Activated CD4-positive, alpha-beta T cell treated with anti-CD3 and anti-CD28 coated beads for 1 hour (primary cell): ENCODE data around the gene ZGRF1.
"Not testable (repeated sequence)": the region's sequence is repeated elsewhere in the genome, so short reads cannot be mapped to it uniquely, and the experiment has no call there.

ENCODE experiments used
- DNase-seq: peaks from one replicate; pipeline ENCODE4 v3.0.0-alpha.2; 2020

ZGRF1 gene

GRCh38 chr4:112545346-112545745, 91.4 kb downstream of the ZGRF1 start:
- no peak for DNase-seq

DNA sequence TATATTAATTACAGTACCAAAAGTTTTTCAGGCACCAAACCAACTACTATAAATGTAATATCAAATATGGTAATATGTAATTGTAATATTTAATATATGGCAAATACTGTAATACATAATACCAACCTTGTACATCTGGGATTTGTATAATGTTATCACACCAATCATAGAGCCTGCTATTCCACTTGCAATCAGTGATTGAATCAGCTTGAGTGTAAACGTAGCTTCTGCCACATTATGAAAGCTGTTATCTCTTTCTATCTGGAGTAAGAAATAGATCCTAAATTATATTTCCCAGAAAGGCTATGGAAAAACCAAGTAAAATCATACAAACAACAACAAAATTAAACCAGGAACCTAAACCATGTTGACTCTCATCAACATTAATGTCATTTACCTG, 96.0 kb downstream of the ZGRF1 start:
- no peak for DNase-seq

- no peak for DNase-seq
Observed at GRCh38 chr4:112536123-112536522, 100.6 kb downstream of the ZGRF1 start.

DNA sequence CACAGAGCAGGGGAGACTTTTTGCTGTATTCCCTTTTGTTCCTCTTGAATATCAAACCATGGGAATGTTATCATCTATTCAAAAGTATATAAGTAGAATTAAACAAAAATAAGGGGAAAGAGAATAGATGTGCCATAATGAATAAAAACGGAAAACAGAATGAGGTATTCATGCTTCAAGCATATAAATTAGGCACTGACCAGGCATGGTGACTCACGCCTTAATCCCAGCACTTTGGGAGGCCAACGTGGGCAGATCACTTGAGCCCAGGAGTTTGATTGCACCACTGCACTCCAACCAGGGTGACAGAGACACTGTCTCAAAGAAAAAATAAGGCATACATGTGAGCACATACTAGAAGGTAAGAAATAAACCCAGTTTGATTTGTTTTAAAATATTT, 104.4 kb downstream of the ZGRF1 start:
- no peak for DNase-seq

GRCh38 chr4:112531146-112531545, 105.6 kb downstream of the ZGRF1 start:
- DNase-seq = no peak

DNA sequence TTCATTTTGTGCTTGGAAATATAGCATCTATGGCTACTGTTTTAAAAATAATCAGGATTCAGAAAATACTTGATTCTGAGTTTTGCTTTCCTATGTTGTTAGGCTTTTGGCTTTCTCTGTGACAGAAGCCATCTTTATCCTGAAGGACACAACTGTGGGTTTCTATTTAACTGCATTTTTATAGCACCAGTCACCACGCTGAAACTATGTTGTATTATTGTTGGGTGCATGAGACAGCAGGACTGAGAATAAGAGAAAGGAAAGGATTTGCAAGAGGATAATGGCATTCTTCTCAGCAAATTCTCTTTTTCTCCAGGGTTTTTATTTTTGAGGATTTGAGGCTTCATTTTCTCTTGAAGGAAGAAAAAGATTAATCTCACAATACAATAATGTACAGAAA, 110.6 kb downstream of the ZGRF1 start:
- no peak for DNase-seq

GRCh38 chr4:112523764-112524505, 112.8 kb downstream of the ZGRF1 start:
- DNase-seq = peak; percentile 58

GRCh38 chr4:112523008-112523721, 113.5 kb downstream of the ZGRF1 start:
- DNase-seq = peak; percentile 34

DNA sequence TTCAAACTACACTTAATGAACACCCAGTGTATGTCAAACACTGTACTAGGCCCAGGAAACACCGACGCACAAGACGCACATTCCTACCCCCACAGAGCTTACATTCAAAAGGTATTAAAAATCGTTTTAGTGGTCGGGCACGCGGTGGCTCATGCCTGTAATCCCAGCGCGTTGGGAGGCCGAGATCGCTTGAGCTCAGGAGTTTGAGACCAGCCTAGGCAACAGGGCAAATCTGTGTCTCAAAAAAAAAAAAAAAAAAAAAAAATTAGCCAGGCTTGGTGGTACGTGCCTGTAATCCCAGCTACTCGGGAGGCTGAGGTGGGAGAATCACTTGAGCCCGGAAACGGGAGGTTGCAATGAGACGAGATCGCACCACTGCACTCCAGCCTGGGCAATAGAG, 114.3 kb downstream of the ZGRF1 start:
- not testable (repeated sequence) for DNase-seq

- DNase-seq = no peak
Observed at GRCh38 chr4:112521123-112522023, 115.3 kb downstream of the ZGRF1 start.

DNA sequence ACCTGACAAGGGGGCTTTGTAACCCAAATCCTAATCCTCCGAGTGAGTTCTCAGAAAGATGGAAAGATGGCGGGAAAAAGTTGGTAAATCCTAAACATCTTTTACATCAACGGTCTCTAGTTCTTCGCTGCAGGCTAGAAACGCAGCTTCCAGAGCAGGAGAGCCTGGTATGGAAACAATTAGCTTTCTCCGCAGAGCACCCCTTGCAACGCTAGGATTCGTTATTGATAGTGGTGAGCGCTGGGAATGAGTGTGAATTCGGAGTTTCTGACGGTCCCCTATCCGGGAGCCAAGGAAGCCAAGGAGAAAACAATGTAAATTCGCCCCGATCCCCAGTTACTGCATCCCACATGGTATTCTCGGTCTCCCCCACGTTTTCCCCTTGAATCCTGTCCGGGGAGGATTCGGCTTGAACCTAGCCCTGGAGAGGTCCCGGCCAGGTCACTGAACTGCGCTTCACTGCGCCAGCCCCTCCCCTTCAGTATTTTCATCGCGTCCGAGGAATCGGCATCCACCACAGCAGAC, 116.0 kb downstream of the ZGRF1 start:
- no peak for DNase-seq

DNA sequence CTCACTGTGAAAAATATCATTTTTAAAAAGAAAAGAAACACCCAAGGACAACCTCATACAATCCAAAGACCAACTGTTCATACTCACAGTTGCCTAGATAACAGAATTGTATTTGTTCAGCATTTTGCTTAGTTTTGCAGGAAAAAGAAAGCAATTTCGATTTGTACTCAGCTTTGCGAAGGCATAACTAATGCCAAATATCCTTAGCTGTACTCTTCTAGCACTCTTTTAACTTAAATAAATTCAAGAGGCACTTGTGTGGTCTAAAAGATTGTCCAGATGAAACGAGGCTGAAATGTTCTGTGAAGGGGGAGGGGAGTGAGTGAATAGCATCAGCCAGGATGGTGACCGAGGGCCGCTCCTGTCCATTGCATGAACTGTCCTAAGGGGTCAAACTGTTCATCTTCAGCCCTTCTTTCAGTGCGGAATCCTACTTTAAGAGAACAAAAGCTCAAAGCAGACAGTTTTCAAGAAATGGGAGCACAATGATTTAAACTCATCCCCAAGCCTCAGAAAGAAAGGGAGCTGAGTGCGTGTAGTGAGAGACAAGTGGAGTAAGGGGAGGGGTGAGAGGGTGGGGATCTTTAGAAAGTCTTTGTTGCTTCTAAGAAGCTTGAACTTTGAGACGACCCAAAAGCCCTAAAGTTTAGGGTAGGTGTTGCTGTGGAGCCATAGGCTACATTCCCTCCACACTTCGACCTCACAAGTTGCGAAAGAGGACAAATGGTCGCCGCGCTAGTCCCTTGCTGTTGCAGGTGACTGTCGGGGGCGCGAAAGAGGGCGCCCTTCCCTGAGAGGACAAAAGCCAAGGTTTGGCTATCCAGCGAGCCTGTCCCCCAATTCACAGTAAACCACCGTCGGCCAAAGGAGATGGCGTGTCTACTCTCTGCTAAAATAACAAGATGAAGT, 116.8 kb downstream of the ZGRF1 start:
- no peak for DNase-seq

GRCh38 chr4:112518675-112519074, 118.0 kb downstream of the ZGRF1 start:
- DNase-seq = no peak

- no peak for DNase-seq
Observed at GRCh38 chr4:112517911-112518310, 118.8 kb downstream of the ZGRF1 start.

GRCh38 chr4:112517067-112517634, 119.6 kb downstream of the ZGRF1 start:
- no peak for DNase-seq

- no peak for DNase-seq
Observed at GRCh38 chr4:112516471-112517066, 120.1 kb downstream of the ZGRF1 start.

- no peak for DNase-seq
Observed at GRCh38 chr4:112516066-112516470, 120.6 kb downstream of the ZGRF1 start, which contains the start of gene NEUROG2. Gene NEUROG2, minus strand, starts transcription at chr4:112516180. Its CDS starts 705 bp downstream, at chr4:112515475.

GRCh38 chr4:112515198-112516065, 121.3 kb downstream of the ZGRF1 start:
- DNase-seq = no peak

GRCh38 chr4:112514647-112515197, 122.0 kb downstream of the ZGRF1 start:
- no peak for DNase-seq
